GM23248 (cell line): ENCODE data around the gene TRIAP1. TPM values are rescaled to one million over a fixed set of nuclear protein-coding genes. Genes with fewer than 3 reads are reported as not detected.

Experiments used
- DNase-seq: peaks from one replicate; pipeline ENCODE4 v3.0.0-alpha.2; 2015
- H2AFZ ChIP-seq: fragments of 200-600 bp; sonication (generic); 2 replicates; pipeline ENCODE4 v1.6.1; 2016; ENCODE audit warnings: antibody characterized with exemption
- H3F3A ChIP-seq: fragments of 200-600 bp; sonication (generic); 2 replicates; pipeline ENCODE4 v1.6.1; 2016; ENCODE audit warnings: mild to moderate bottlenecking, antibody characterized with exemption, mixed run types; ENCODE audit not compliant: insufficient read depth
- H3K27ac ChIP-seq: fragments of 200-600 bp; sonication (generic); 2 replicates; pipeline ENCODE4 v1.5.1; 2016; ENCODE audit warnings: mild to moderate bottlenecking
- H3K27me3 ChIP-seq: fragments of 200-600 bp; sonication (generic); replicated peaks from 2 replicates; pipeline ENCODE4 v1.6.1; 2016; ENCODE audit warnings: mild to moderate bottlenecking; ENCODE audit not compliant: insufficient read depth
- H3K36me3 ChIP-seq: fragments of 200-600 bp; sonication (generic); 2 replicates; pipeline ENCODE4 v1.6.1; 2016; ENCODE audit warnings: low read depth, mild to moderate bottlenecking
- H3K4me1 ChIP-seq: fragments of 200-600 bp; sonication (generic); 2 replicates; pipeline ENCODE4 v1.6.1; 2016; ENCODE audit warnings: mild to moderate bottlenecking; ENCODE audit not compliant: insufficient read depth
- H3K4me2 ChIP-seq: fragments of 200-600 bp; sonication (generic); one replicate; pipeline ENCODE4 v1.6.1; 2016; ENCODE audit warnings: mild to moderate bottlenecking; ENCODE audit not compliant: unreplicated experiment
- H3K4me3 ChIP-seq: fragments of 200-600 bp; sonication (generic); 2 replicates; pipeline ENCODE4 v1.5.1; 2016; ENCODE audit warnings: mild to moderate bottlenecking
- H3K79me2 ChIP-seq: fragments of 200-600 bp; sonication (generic); 2 replicates; pipeline ENCODE4 v1.6.1; 2016; ENCODE audit warnings: mild to moderate bottlenecking; ENCODE audit not compliant: insufficient read depth
- H3K9ac ChIP-seq: fragments of 200-600 bp; sonication (generic); 2 replicates; pipeline ENCODE4 v1.6.1; 2016; ENCODE audit warnings: mild to moderate bottlenecking
- H3K9me2 ChIP-seq: fragments of 200-600 bp; sonication (generic); 2 replicates; pipeline ENCODE4 v1.6.1; 2016; ENCODE audit warnings: mixed run types, mild to moderate bottlenecking, moderate library complexity; ENCODE audit not compliant: insufficient read depth
- H3K9me3 ChIP-seq: fragments of 200-600 bp; sonication (generic); one replicate; pipeline ENCODE4 v1.6.1; 2017; ENCODE audit warnings: low read depth
- H4K20me1 ChIP-seq: fragments of 200-600 bp; sonication (generic); 2 replicates; pipeline ENCODE4 v1.6.0; 2016; ENCODE audit not compliant: insufficient read depth
- EZH2 ChIP-seq: fragments of 200-600 bp; sonication (generic); IDR thresholded peaks from 2 replicates; pipeline ENCODE4 v1.6.1; 2018; ENCODE audit warnings: antibody characterized with exemption, mild to moderate bottlenecking; ENCODE audit not compliant: insufficient read depth, poor library complexity, severe bottlenecking
- EZH2phosphoT487 ChIP-seq: fragments of 200-600 bp; sonication (generic); IDR thresholded peaks from 2 replicates; pipeline ENCODE4 v1.6.1; 2018; ENCODE audit warnings: antibody characterized with exemption, moderate library complexity, mild to moderate bottlenecking, low read depth; ENCODE audit not compliant: insufficient read depth
- WGBS, 2 experiments: methylation state at CpG; one replicate each; pipeline ENCODE4 v1.1.6; 2015 to 2017; ENCODE audit warnings: low lambda C conversion rate in 2 of 2, low coverage in 1 of 2; ENCODE audit errors: missing lambda C conversion rate in 2 of 2; 5-methylcytosine and 5-hydroxymethylcytosine counted together
- in situ Hi-C: fragments of 300-500 bp; cut with MboI; formaldehyde crosslinking; loops from 2 replicates; pipeline ENCODE4 v1.15.0; 2020
- polyA plus RNA-seq: library from polyadenylated mRNA; unstranded; fragments of >200 nt; fragmentation: Nextera tagmentation; extraction: Ambion mirVana; gene quantifications from 2 replicates; pipeline ENCODE4 v1.2.1, GENCODE V29; 2016
- total RNA-seq: library from RNA; depleted of rRNA; stranded (reverse); fragments of >200 nt; shearing (Covaris generic); gene quantifications from 2 replicates; pipeline ENCODE4 v1.2.3, GENCODE V29; 2014

Gene TRIAP1
- total and polyA plus RNA-seq, 2 experiments from 2014 or later: 45.6 to 68.6 TPM

GRCh38 chr12:120406069-120406468, 40.1 kb downstream of the TRIAP1 start:
- no peak for DNase-seq
- in situ Hi-C loops: no loop called here
- WGBS, 2 experiments: 67 to 74% methylated on average over 3 of the region's 3 CpGs

DNA sequence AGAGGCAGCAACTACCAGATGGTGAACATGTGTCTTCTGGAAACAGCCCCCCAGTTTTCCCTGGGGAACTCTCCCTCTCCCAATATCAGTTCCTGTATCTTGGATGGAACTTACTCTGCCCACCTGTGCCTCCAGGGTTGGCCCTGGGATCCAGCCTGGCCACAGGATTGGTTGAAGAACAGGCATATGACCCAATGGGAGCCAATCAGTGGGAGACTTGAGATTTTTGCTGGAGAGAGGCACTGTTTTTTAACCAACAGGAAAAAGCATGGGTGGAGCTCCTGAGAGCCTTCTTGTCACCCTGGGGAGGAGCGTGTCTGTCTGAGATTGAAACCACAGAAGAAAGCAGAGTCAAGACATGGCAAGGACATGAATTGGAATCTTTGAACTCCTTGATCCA, 41.9 kb downstream of the TRIAP1 start:
- Histone ChIP-seq H3K9me2 (no peaks in the 10 kb centered on the region), H3K27me3 (peaks cover 7% of the 10 kb centered on the region), H3K9ac (no peak overlapping the region), H3K4me2 (no peak overlapping the region), H2AFZ (no peak overlapping the region), H3K9me3 (no peaks in the 10 kb centered on the region), H3K4me1 (no peaks in the 10 kb centered on the region), H3K4me3 (no peak overlapping the region), H3K27ac (no peak overlapping the region), H4K20me1 (no peaks in the 10 kb centered on the region), H3K36me3 (no peaks in the 10 kb centered on the region), H3F3A (no peaks in the 10 kb centered on the region), H3K79me2 (no peaks in the 10 kb centered on the region)
- DNase-seq: no peak
- 0 to 8% methylated on average over 1 of the region's 1 CpG for WGBS, 2 experiments
- in situ Hi-C loops: no loop called here
- TF ChIP-seq EZH2phosphoT487: no peak
- no peak for TF ChIP-seq EZH2

More at GRCh38 chr12:120406069-120406468, 40.1 kb downstream of the TRIAP1 start:
- Histone ChIP-seq H3K9me3 (no peaks in the 10 kb centered on the region), H2AFZ (no peak overlapping the region), H3K4me3 (no peak overlapping the region), H3F3A (no peaks in the 10 kb centered on the region), H3K27me3 (peaks cover 7% of the 10 kb centered on the region), H4K20me1 (no peaks in the 10 kb centered on the region), H3K9me2 (no peaks in the 10 kb centered on the region), H3K27ac (no peak overlapping the region), H3K4me1 (no peaks in the 10 kb centered on the region), H3K79me2 (no peaks in the 10 kb centered on the region), H3K9ac (no peak overlapping the region), H3K4me2 (no peak overlapping the region), H3K36me3 (no peaks in the 10 kb centered on the region)
- TF ChIP-seq EZH2phosphoT487 (no peak), EZH2 (no peak)

- WGBS, 2 experiments: 22% methylated on average over 3 of the region's 3 CpGs
- no peak overlapping the region for H3K4me3 ChIP-seq
- H3K4me1 ChIP-seq: no peaks in the 10 kb centered on the region
- H3F3A ChIP-seq: no peaks in the 10 kb centered on the region
- TF ChIP-seq EZH2 (no peak), EZH2phosphoT487 (no peak)
- no peaks in the 10 kb centered on the region for H3K36me3 ChIP-seq
- no peaks in the 10 kb centered on the region for H3K9me2 ChIP-seq
- DNase-seq: no peak
- in situ Hi-C loops: no loop called here
- no peak overlapping the region for H3K27ac ChIP-seq
- H3K4me2 ChIP-seq: no peak overlapping the region
- H2AFZ ChIP-seq: no peak overlapping the region
- peaks cover 7% of the 10 kb centered on the region for H3K27me3 ChIP-seq
- no peak overlapping the region for H3K9ac ChIP-seq
- no peaks in the 10 kb centered on the region for H3K9me3 ChIP-seq
- H3K79me2 ChIP-seq: no peaks in the 10 kb centered on the region
- no peaks in the 10 kb centered on the region for H4K20me1 ChIP-seq
These were observed 42.3 kb downstream of the TRIAP1 start for GRCh38 chr12:120403869-120404268.

GRCh38 chr12:120402217-120402616, 44.0 kb downstream of the TRIAP1 start:
- in situ Hi-C loops: no loop called here
- no peaks in the 10 kb centered on the region for H3K36me3 ChIP-seq
- no peak for DNase-seq
- H3K27ac ChIP-seq: no peak overlapping the region
- H3K4me2 ChIP-seq: no peak overlapping the region
- no peak overlapping the region for H3K9ac ChIP-seq
- H3F3A ChIP-seq: no peaks in the 10 kb centered on the region
- no peaks in the 10 kb centered on the region for H3K4me1 ChIP-seq
- TF ChIP-seq EZH2 (no peak), EZH2phosphoT487 (no peak)
- H3K27me3 ChIP-seq: peaks cover 9% of the 10 kb centered on the region
- H4K20me1 ChIP-seq: no peaks in the 10 kb centered on the region
- WGBS, 2 experiments: 27 to 34% methylated on average over 13 of the region's 13 CpGs
- H3K4me3 ChIP-seq: no peak overlapping the region
- H3K9me2 ChIP-seq: no peaks in the 10 kb centered on the region
- H2AFZ ChIP-seq: no peak overlapping the region
- H3K79me2 ChIP-seq: no peaks in the 10 kb centered on the region
- H3K9me3 ChIP-seq: no peaks in the 10 kb centered on the region

- Histone ChIP-seq H3K4me3 (no peak overlapping the region), H3K79me2 (no peaks in the 10 kb centered on the region), H3K36me3 (no peaks in the 10 kb centered on the region), H2AFZ (no peak overlapping the region), H3F3A (no peaks in the 10 kb centered on the region), H3K9me3 (no peaks in the 10 kb centered on the region), H3K27me3 (peaks cover 21% of the 10 kb centered on the region), H4K20me1 (no peaks in the 10 kb centered on the region), H3K4me2 (no peak overlapping the region), H3K27ac (no peak overlapping the region), H3K9me2 (no peaks in the 10 kb centered on the region), H3K9ac (no peak overlapping the region), H3K4me1 (no peaks in the 10 kb centered on the region)
- TF ChIP-seq EZH2 (no peak), EZH2phosphoT487 (no peak)
- 24 to 42% methylated on average over 5 of the region's 5 CpGs for WGBS, 2 experiments
- peak; percentile 53 for DNase-seq
- in situ Hi-C loops: no loop called here
These were observed 46.7 kb downstream of the TRIAP1 start for GRCh38 chr12:120399531-120399930.
